Epithelial cell of proximal tubule (primary cell): ENCODE data around the gene NTSR1. TPM values are rescaled to one million over a fixed set of nuclear protein-coding genes. Genes with fewer than 3 reads are reported as not detected.

ENCODE experiments used
- DNase-seq: peaks from one replicate; pipeline ENCODE4 v3.0.0-alpha.2; 2011; ENCODE audit warnings: low read depth
- H3K4me3 ChIP-seq: 2 replicates; pipeline ENCODE4 v1.5.1; 2011; ENCODE audit warnings: low read depth, mild to moderate bottlenecking, low read length
- CTCF ChIP-seq: conservative IDR thresholded peaks from 2 replicates; pipeline ENCODE4 v1.5.1; 2012; ENCODE audit warnings: low read depth, mild to moderate bottlenecking, low read length
- total RNA-seq: library from RNA; depleted of rRNA; stranded (reverse); fragments of >200 nt; gene quantifications from 2 replicates; pipeline ENCODE4 v1.2.3, GENCODE V29; 2015

The NTSR1 gene
- total RNA-seq, 1 donor from 2014 or later = not detected

- DNase-seq = no peak
- no peak for TF ChIP-seq CTCF
- no peak overlapping the region for H3K4me3 ChIP-seq
These were observed 9.9 kb downstream of the NTSR1 start for GRCh38 chr20:62718546-62718945.

- DNase-seq = no peak
- no peak for TF ChIP-seq CTCF
- H3K4me3 ChIP-seq = no peak overlapping the region
These were observed 10.8 kb downstream of the NTSR1 start for GRCh38 chr20:62719250-62719935.

GRCh38 chr20:62721511-62722370 lies 13.1 kb downstream of the NTSR1 start:
- no peak for DNase-seq
- no peak overlapping the region for H3K4me3 ChIP-seq
- TF ChIP-seq CTCF = no peak

GRCh38 chr20:62722627-62723026 lies 14.0 kb downstream of the NTSR1 start:
- DNase-seq = no peak

GRCh38 chr20:62723351-62723750 lies 14.7 kb downstream of the NTSR1 start:
- no peak for TF ChIP-seq CTCF
- no peak overlapping the region for H3K4me3 ChIP-seq
- no peak for DNase-seq

More at GRCh38 chr20:62722627-62723026, 14.0 kb downstream of the NTSR1 start:
- TF ChIP-seq CTCF = no peak
- no peak overlapping the region for H3K4me3 ChIP-seq

- no peak for DNase-seq
- no peak for TF ChIP-seq CTCF
- no peak overlapping the region for H3K4me3 ChIP-seq
These were observed 15.3 kb downstream of the NTSR1 start for GRCh38 chr20:62723768-62724450.
